ENCODE data around the gene FANK1.
"Not testable (repeated sequence)": the region's sequence is repeated elsewhere in the genome, so short reads cannot be mapped to it uniquely, and the experiment has no call there.

DNA sequence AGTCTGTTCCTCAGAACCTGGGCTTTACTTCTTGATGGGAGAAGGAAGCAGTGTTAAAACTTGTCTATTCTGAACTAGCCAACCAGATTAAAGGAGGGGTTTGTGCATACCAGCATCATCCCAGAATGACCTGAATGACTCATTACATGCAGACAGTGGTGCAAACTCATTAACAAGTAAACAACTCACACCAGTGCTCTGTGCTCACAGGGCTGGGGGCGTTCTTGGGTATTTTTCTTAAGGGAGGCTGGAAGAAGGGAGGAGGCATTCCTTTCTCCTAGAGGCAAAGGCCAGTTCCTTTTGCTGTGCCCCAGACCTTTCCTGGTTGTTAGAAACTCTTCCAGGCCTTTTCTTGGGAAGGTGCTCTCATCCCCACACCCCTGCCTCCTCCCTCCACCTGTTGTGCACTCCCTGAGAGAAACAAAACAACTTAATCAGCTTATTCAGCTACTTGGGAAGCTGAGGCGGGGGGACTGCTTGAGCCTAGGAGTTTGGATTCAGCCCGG lies 6.8 kb downstream of the FANK1 start:
- TF ChIP-seq, protein P1, sequence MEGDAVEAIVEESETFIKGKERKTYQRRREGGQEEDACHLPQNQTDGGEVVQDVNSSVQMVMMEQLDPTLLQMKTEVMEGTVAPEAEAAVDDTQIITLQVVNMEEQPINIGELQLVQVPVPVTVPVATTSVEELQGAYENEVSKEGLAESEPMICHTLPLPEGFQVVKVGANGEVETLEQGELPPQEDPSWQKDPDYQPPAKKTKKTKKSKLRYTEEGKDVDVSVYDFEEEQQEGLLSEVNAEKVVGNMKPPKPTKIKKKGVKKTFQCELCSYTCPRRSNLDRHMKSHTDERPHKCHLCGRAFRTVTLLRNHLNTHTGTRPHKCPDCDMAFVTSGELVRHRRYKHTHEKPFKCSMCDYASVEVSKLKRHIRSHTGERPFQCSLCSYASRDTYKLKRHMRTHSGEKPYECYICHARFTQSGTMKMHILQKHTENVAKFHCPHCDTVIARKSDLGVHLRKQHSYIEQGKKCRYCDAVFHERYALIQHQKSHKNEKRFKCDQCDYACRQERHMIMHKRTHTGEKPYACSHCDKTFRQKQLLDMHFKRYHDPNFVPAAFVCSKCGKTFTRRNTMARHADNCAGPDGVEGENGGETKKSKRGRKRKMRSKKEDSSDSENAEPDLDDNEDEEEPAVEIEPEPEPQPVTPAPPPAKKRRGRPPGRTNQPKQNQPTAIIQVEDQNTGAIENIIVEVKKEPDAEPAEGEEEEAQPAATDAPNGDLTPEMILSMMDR (IDR thresholded peaks at IDR 0.05): not testable (repeated sequence)
- TF ChIP-seq POLR2A (IDR thresholded peaks at IDR 0.05): not testable (repeated sequence)
